SK-N-SH (cell line): ENCODE measurements around the gene ARL6IP4. TPM values are rescaled to one million over a fixed set of nuclear protein-coding genes. Genes with fewer than 3 reads are reported as not detected.

Source experiments
- CTCF ChIA-PET: fragments of 300-600, 350-600 bp; formaldehyde crosslinking; extraction: SDS; loops from one replicate; lab custom pipeline; 2021; lab: Yijun Ruan, JAX
- POLR2A ChIA-PET: fragments of 350-600 bp; sonication (Branson Sonifier 250); formaldehyde crosslinking; extraction: SDS; loops from one replicate; lab custom pipeline; 2020; ENCODE audit warnings: antibody characterized with exemption, inconsistent platforms; lab: Yijun Ruan, JAX
- DNase-seq: peaks from one replicate; pipeline ENCODE4 v3.0.0; 2012
- H2AFZ ChIP-seq: fragments of 200-600 bp; sonication (generic); 2 replicates; pipeline ENCODE4 v1.8.1; 2016; ENCODE audit warnings: antibody characterized with exemption, mild to moderate bottlenecking, low read depth
- H3F3A ChIP-seq: fragments of 200-600 bp; sonication (generic); replicated peaks from 2 replicates; pipeline ENCODE3; 2016; ENCODE audit warnings: antibody characterized with exemption, mild to moderate bottlenecking; ENCODE audit not compliant: insufficient read depth
- H3K27ac ChIP-seq, 2 experiments: fragments of 200-500 bp in 1 of 2; fragments of 200-600 bp in 1 of 2; sonication (Bioruptor generic) in 1 of 2; sonication (generic), shearing (Covaris generic) in 1 of 2; 2 replicates each; pipeline versions ENCODE4 v1.5.1 to v1.6.1; 2014 to 2016; ENCODE audit warnings: low read depth in 2 of 2, inconsistent platforms in 1 of 2, low read length in 1 of 2, mild to moderate bottlenecking in 1 of 2, mixed read lengths in 1 of 2
- H3K27me3 ChIP-seq: fragments of 200-600 bp; sonication (generic), shearing (Covaris generic); 2 replicates; pipeline ENCODE4 v1.6.1; 2016; ENCODE audit warnings: mixed run types; ENCODE audit not compliant: insufficient read depth
- H3K36me3 ChIP-seq, 2 experiments: fragments of 200-500 bp in 1 of 2; fragments of 200-600 bp in 1 of 2; sonication (Bioruptor generic) in 1 of 2; sonication (generic) in 1 of 2; replicated peaks in 1 of 2; 2 replicates each; pipeline versions ENCODE3 to v1.5.1; 2014 to 2016; ENCODE audit warnings: low read length in 1 of 2, mild to moderate bottlenecking in 1 of 2; ENCODE audit not compliant: insufficient read depth in 2 of 2, control insufficient read depth in 1 of 2
- H3K4me1 ChIP-seq, 2 experiments: fragments of 200-500 bp in 1 of 2; fragments of 200-600 bp in 1 of 2; sonication (Bioruptor generic) in 1 of 2; sonication (generic), shearing (Covaris generic) in 1 of 2; 2 replicates each; pipeline versions ENCODE4 v1.5.1 to v1.6.1; 2014 to 2016; ENCODE audit warnings: low read depth in 1 of 2, low read length in 1 of 2, mixed run types in 1 of 2; ENCODE audit not compliant: insufficient read depth in 2 of 2, control insufficient read depth in 1 of 2
- H3K4me2 ChIP-seq: fragments of 200-600 bp; sonication (generic), shearing (Covaris generic); 2 replicates; pipeline ENCODE4 v1.6.1; 2017; ENCODE audit warnings: mixed run types
- H3K4me3 ChIP-seq, 2 experiments: fragments of 200-500 bp in 1 of 2; fragments of 200-600 bp in 1 of 2; sonication (Bioruptor generic) in 1 of 2; sonication (generic), shearing (Covaris generic) in 1 of 2; 2 replicates each; pipeline versions ENCODE4 v1.5.1 to v1.8.1; 2014 to 2016; ENCODE audit warnings: low read depth in 2 of 2, inconsistent platforms in 1 of 2, low read length in 1 of 2, mild to moderate bottlenecking in 1 of 2, mixed read lengths in 1 of 2, moderate library complexity in 1 of 2
- H3K79me2 ChIP-seq: fragments of 200-600 bp; sonication (generic); 2 replicates; pipeline ENCODE4 v1.8.1; 2017; ENCODE audit warnings: mild to moderate bottlenecking; ENCODE audit not compliant: insufficient read depth
- H3K9ac ChIP-seq: fragments of 200-600 bp; sonication (generic); 2 replicates; pipeline ENCODE4 v1.6.1; 2017; ENCODE audit warnings: mixed run types
- H3K9me2 ChIP-seq: fragments of 200-600 bp; sonication (generic); 2 replicates; pipeline ENCODE4 v1.6.1; 2017; ENCODE audit warnings: mixed run types
- H3K9me3 ChIP-seq: fragments of 200-600 bp; sonication (generic); 2 replicates; pipeline ENCODE4 v1.6.1; 2017; ENCODE audit warnings: mixed run types, mild to moderate bottlenecking, moderate library complexity
- H4K20me1 ChIP-seq: fragments of 200-600 bp; sonication (generic); 2 replicates; pipeline ENCODE4 v1.6.1; 2017; ENCODE audit warnings: mild to moderate bottlenecking, mixed run types; ENCODE audit not compliant: insufficient read depth
- EP300 ChIP-seq, 2 experiments: IDR thresholded peaks; 2 replicates each; pipeline versions ENCODE4 v1.4.0 to v1.6.1; 2012; ENCODE audit warnings: borderline replicate concordance in 1 of 2, low read depth in 1 of 2, low read length in 1 of 2
- EZH2phosphoT487 ChIP-seq: fragments of 200-600 bp; sonication (generic); IDR thresholded peaks from 2 replicates; pipeline ENCODE4 v1.6.1; 2017; ENCODE audit warnings: low read depth, mixed run types, mild to moderate bottlenecking, antibody characterized with exemption, moderate library complexity, borderline replicate concordance
- FOXJ3 ChIP-seq: sonication (generic); formaldehyde crosslinking; IDR thresholded peaks from 2 replicates; pipeline ENCODE4 v1.5.1; 2020; ENCODE audit warnings: mild to moderate bottlenecking, missing genetic modification reagents
- FOXM1 ChIP-seq: IDR thresholded peaks from 2 replicates; pipeline ENCODE4 v1.4.0; 2012; ENCODE audit warnings: low read depth, mild to moderate bottlenecking
- GATA2 ChIP-seq: sonication (generic); formaldehyde crosslinking; IDR thresholded peaks from 2 replicates; pipeline ENCODE4 v1.5.0; 2020; ENCODE audit warnings: mild to moderate bottlenecking, missing genetic modification reagents
- RXRA ChIP-seq: IDR thresholded peaks from 2 replicates; pipeline ENCODE4 v1.4.0; 2012; ENCODE audit warnings: low read depth, mild to moderate bottlenecking, borderline replicate concordance
- SIN3A ChIP-seq: IDR thresholded peaks from 2 replicates; pipeline ENCODE4 v1.6.1; 2012; ENCODE audit warnings: low read depth, mild to moderate bottlenecking, low read length, moderate library complexity, borderline replicate concordance
- TEAD4 ChIP-seq: IDR thresholded peaks from 2 replicates; pipeline ENCODE4 v1.4.0; 2012; ENCODE audit warnings: mild to moderate bottlenecking, borderline replicate concordance; ENCODE audit not compliant: insufficient read depth
- YY1 ChIP-seq: IDR thresholded peaks from 2 replicates; pipeline ENCODE4 v1.4.0; 2012; ENCODE audit warnings: low read depth, mild to moderate bottlenecking
- WGBS: methylation state at CpG from one replicate; pipeline ENCODE4 v1.1.6; 2017; ENCODE audit warnings: low lambda C conversion rate; 5-methylcytosine and 5-hydroxymethylcytosine counted together
- polyA plus RNA-seq, 3 experiments: library from polyadenylated mRNA; depleted of rRNA; stranded (reverse); fragments of >200 nt; gene quantifications; 2 replicates each; pipeline ENCODE4 v1.2.3, GENCODE V29; 2012
- TF ChIP-seq, protein P1 (sequence below): IDR thresholded peaks from 2 replicates; pipeline ENCODE4 v1.4.0; 2012; ENCODE audit warnings: low read depth, borderline replicate concordance
- TF ChIP-seq, protein P2 (sequence below): IDR thresholded peaks from 2 replicates; pipeline ENCODE4; 2012

The ARL6IP4 gene
- polyA plus RNA-seq, 1 of the 3 experiments (the other 2 are of a cell fraction): 370 TPM

DNA sequence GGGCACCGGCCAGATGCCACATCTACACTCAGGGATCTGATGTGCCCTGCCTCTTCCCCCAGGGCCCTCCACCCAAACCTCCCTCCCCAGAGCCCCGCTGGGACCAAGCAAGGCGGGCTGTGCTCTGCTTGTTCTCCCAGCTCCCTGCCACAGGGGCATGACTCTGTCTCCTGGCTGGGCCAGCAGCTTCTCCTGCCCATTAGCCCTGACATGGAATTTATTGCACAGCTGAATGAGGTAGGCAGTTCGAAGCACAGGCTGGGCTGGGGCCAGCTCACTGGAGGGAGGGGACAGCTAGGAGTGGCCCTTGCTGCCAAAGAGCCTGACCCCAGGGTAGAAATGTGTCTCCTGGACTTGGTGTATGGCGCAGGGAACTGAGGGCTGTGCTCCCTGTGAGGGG, 42.4 kb downstream of the ARL6IP4 start:
- Histone ChIP-seq H3K9ac (no peak overlapping the region), H4K20me1 (no peaks in the 10 kb centered on the region), H3K4me3 (no peak overlapping the region), H3K27me3 (no peaks in the 10 kb centered on the region), H3K9me2 (no peaks in the 10 kb centered on the region), H2AFZ (no peak overlapping the region), H3K36me3 (no peaks in the 10 kb centered on the region), H3K79me2 (no peaks in the 10 kb centered on the region), H3F3A (no peaks in the 10 kb centered on the region), H3K4me1 (peaks cover 0 to 2% of the 10 kb centered on the region in 2 experiments; a peak in 1 of 4 replicates), H3K4me2 (no peak overlapping the region), H3K9me3 (no peaks in the 10 kb centered on the region), H3K27ac (no peak overlapping the region)
- POLR2A ChIA-PET: no interaction called here
- TF ChIP-seq FOXJ3 (CRISPR knock-in tag) (no peak), TEAD4 (no peak), YY1 (no peak), SIN3A (no peak), RXRA (no peak), GATA2 (CRISPR knock-in tag) (no peak)
- TF ChIP-seq, protein P1, sequence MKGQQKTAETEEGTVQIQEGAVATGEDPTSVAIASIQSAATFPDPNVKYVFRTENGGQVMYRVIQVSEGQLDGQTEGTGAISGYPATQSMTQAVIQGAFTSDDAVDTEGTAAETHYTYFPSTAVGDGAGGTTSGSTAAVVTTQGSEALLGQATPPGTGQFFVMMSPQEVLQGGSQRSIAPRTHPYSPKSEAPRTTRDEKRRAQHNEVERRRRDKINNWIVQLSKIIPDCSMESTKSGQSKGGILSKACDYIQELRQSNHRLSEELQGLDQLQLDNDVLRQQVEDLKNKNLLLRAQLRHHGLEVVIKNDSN: no peak
- CTCF ChIA-PET: interaction anchor here (1.2 kb wide), 1 partner anchor 26 kb away, joined by 3 read pairs; no protein-coding TSS in a partner anchor
- 86% methylated on average over 2 of the region's 5 CpGs for WGBS
- DNase-seq: no peak

DNA sequence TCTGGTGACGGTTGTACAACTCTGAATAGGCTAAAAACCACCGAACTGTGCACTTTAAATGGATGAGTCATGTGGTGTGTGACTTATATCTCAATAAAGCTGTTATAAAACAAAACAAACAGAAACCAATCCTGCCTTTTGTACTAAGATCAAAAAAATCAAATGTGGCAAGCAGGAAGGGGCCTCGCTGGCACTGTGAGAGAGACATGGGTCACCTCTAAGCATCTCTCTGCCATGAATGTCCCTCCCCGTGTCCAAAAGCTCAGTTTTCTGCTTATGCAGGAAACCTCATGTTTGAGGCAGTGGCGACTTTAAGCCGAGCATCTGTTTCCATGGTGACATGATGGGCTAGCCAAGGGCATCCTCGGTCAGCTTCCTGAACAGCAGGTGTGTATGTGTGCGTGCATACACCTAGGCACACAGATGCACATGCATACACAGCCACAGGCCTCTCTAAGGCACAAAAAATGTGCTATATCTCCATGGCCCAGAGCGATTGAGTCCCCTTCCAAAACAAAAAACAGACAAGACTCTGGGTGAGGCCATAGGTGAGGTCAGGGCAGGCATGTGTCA, 44.4 kb downstream of the ARL6IP4 start:
- H3K4me1 ChIP-seq: peaks cover 0 to 2% of the 10 kb centered on the region in 2 experiments; a peak in 1 of 4 replicates
- H3K4me3 ChIP-seq: no peak overlapping the region
- no peaks in the 10 kb centered on the region for H3F3A ChIP-seq
- no peak for TF ChIP-seq EZH2phosphoT487
- TF ChIP-seq EP300 (IDR thresholded peaks at IDR 0.05; ENCODE audit: borderline replicate concordance in 1 of 2, low read depth in 1 of 2, low read length in 1 of 2): no peak
- TF ChIP-seq FOXM1: no peak
- no peak for TF ChIP-seq FOXJ3 (CRISPR knock-in tag)
- TF ChIP-seq, protein P2, sequence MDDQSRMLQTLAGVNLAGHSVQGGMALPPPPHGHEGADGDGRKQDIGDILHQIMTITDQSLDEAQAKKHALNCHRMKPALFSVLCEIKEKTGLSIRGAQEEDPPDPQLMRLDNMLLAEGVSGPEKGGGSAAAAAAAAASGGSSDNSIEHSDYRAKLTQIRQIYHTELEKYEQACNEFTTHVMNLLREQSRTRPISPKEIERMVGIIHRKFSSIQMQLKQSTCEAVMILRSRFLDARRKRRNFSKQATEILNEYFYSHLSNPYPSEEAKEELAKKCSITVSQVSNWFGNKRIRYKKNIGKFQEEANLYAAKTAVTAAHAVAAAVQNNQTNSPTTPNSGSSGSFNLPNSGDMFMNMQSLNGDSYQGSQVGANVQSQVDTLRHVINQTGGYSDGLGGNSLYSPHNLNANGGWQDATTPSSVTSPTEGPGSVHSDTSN: no peak
- WGBS: 76% methylated on average over 9 of the region's 9 CpGs
- no peaks in the 10 kb centered on the region for H3K27me3 ChIP-seq
- no peak overlapping the region for H3K27ac ChIP-seq
- no peak overlapping the region for H3K9ac ChIP-seq
- no peak overlapping the region for H3K4me2 ChIP-seq
- H4K20me1 ChIP-seq: no peaks in the 10 kb centered on the region
- no peaks in the 10 kb centered on the region for H3K9me2 ChIP-seq
- ChIA-PET CTCF (interaction anchor here (1.0 kb wide), 1 partner anchor 213 kb away, joined by 3 read pairs; no protein-coding TSS in a partner anchor), POLR2A (interaction anchor here (0.6 kb wide), 1 partner anchor 19 kb away, joined by 4 read pairs; no protein-coding TSS in a partner anchor)
- no peaks in the 10 kb centered on the region for H3K36me3 ChIP-seq
- H3K79me2 ChIP-seq: no peaks in the 10 kb centered on the region
- DNase-seq: no peak
- no peak overlapping the region for H2AFZ ChIP-seq
- no peaks in the 10 kb centered on the region for H3K9me3 ChIP-seq
